Epithelial cell of proximal tubule (primary cell): ENCODE results near the gene CELA3B. TPM values are rescaled to one million over a fixed set of nuclear protein-coding genes. Genes with fewer than 3 reads are reported as not detected.

Experiments
- DNase-seq: peaks from one replicate; pipeline ENCODE4 v3.0.0-alpha.2; 2011; ENCODE audit warnings: low read depth
- H3K4me3 ChIP-seq: 2 replicates; pipeline ENCODE4 v1.5.1; 2011; ENCODE audit warnings: low read depth, mild to moderate bottlenecking, low read length
- total RNA-seq: library from RNA; depleted of rRNA; stranded (reverse); fragments of >200 nt; gene quantifications from 2 replicates; pipeline ENCODE4 v1.2.3, GENCODE V29; 2015
- TF ChIP-seq, protein P1 (sequence below): conservative IDR thresholded peaks from 2 replicates; pipeline ENCODE4 v1.5.1; 2012; ENCODE audit warnings: low read depth, mild to moderate bottlenecking, low read length

The CELA3B gene
- total RNA-seq, 1 donor from 2014 or later: not detected

DNA sequence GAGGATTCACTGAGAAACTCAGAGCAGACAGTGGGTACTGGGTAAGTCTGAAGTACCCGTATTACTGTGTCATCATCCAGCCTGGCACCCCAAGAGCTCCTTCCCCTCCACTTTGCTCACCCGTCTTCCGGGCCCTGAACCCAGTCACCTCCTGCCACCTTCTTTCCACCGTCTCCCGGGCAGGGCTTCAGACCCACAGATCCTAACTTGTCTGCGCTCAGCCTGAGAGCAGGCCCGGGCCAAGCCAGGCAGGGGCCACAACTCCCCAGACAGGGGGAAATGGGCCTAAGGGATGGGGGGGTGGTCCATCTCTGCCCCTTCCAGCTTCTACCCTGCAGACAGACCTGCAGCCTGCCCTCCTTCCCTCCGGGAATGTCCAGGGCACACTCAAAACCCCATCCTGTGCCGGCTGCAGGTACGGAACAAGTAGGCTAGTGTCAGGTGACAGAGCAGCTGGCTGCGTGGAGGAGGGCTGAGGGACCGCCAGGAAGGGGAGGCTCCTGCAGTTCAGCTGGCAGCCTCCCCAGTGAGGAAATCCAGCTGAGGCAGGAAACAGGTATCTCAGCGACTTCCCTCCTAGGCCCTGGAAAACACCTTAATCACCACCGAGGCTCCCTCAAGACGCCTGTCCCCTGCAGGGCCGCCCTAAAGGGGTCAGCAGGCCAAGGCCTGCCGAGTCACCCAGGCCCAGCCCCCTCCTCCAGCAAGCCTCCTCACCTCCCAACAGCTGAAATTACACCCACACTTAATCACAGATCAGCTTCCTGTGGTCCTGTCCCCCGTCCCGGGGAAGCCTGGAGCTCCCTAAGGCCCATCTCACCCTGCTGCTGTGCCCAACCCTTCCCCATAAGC, 43.2 kb upstream of the CELA3B start:
- TF ChIP-seq, protein P1, sequence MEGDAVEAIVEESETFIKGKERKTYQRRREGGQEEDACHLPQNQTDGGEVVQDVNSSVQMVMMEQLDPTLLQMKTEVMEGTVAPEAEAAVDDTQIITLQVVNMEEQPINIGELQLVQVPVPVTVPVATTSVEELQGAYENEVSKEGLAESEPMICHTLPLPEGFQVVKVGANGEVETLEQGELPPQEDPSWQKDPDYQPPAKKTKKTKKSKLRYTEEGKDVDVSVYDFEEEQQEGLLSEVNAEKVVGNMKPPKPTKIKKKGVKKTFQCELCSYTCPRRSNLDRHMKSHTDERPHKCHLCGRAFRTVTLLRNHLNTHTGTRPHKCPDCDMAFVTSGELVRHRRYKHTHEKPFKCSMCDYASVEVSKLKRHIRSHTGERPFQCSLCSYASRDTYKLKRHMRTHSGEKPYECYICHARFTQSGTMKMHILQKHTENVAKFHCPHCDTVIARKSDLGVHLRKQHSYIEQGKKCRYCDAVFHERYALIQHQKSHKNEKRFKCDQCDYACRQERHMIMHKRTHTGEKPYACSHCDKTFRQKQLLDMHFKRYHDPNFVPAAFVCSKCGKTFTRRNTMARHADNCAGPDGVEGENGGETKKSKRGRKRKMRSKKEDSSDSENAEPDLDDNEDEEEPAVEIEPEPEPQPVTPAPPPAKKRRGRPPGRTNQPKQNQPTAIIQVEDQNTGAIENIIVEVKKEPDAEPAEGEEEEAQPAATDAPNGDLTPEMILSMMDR: no peak
- H3K4me3 ChIP-seq: no peak overlapping the region
- no peak for DNase-seq

DNA sequence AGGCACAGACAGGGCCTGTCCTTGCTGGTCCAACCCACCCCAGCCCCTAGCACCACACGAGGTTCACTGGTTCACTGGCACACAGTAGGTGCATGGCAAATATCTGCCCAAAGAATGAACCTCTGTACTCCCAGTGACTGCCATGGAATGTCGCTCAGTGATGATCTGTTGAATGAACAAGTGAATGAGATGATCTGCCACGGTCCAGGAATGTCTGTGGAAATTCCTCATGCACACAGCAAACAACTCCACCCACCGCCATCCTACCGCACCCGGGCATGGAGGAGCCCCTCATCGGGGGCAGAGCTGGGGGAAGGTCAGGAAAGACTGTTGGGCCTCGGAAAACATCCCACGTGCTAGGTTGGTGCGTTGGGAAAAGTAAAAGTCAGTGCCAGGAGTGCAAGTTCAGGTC, 41.4 kb upstream of the CELA3B start:
- DNase-seq: no peak
- peak overlapping the region; percentile 67 for H3K4me3 ChIP-seq
- TF ChIP-seq, protein P1: no peak

DNA sequence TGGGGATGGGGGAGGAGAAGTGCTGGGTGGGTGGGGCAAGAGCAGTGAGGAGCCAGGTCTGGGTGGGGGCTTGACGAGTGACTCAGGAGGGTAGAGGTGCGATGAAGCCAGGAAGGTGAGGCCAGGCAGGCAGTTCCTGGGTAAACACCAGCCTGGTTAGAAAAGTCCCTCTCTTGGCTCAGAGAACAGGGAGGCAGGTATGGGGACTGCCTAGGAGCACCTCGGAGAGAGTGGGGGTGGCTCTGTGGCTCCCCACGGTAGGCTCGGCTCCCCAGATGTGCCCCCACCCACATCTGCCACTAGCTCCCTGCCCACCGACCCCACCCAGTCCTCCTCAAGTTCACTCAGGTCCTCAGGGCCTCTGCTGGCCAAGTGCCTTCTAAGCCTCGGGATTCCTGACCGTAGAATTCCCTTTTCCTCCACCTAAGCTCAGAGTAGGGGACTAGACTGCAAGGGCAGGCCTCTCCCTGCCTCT, 40.9 kb upstream of the CELA3B start:
- no peak for DNase-seq
- TF ChIP-seq, protein P1: no peak

DNA sequence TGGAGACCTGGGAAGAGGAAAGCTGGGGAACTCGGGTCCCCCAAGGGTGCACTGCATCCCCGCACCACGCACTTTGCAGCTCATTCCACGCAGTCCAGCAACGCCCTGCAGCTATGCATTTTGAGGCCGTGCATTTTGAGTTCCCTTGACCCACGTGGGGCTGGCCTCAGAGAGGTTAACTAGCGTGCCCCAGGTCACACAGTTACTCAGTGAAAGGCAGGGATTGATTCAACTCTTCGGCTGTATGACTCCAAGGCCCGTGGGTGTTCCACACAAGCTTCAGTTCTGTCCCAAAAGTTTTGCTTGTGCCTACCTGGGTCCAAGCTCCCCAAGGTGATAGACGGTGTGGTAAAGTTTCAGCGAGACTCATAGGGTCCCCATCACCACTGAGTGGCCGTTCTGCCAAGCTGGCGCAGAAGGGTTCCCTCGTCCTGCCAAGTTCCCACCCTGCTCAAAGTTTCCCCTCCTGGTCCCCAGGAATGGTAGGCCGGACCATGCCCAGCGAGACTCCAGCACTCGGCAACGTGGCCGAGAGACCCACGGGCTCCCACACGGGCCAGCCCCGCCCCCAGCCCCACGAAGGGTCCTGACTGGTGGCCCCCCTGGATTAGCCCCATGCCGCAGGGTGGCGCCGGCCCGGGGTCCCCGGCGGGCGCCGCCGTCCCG, 40.3 kb upstream of the CELA3B start:
- TF ChIP-seq, protein P1: no peak
- no peak for DNase-seq
- H3K4me3 ChIP-seq: peak overlapping the region; percentile 67

More for the DNA sequence above, 40.9 kb upstream of the CELA3B start:
- peak overlapping the region; percentile 67 for H3K4me3 ChIP-seq

DNA sequence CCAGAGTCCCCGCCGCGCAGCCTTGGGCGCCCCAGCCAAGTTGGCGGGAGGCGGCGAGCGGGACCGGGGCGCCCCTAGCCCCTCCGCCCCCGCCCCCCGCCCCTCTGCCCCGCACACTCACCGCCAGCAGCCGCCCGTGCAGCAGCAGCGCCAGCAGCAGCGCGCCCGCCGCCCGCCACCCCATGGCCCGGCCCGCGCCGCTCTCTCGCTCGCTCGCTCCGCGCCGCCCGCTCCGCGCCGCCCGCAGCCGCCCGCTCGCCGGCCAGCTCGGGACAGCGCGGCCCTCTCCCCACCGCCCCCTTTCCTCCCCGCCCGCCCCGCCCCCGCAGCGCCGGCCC, 39.8 kb upstream of the CELA3B start, which contains the start of gene HSPG2:
Gene HSPG2 (minus strand): TSS at position 277 of the 338 bp plus-strand sequence. CDS start 93 bp downstream, at position 184.
- peak within 1 kb of the TSS; percentile 67 for H3K4me3 ChIP-seq
- no peak for DNase-seq
- TF ChIP-seq, protein P1: no peak

DNA sequence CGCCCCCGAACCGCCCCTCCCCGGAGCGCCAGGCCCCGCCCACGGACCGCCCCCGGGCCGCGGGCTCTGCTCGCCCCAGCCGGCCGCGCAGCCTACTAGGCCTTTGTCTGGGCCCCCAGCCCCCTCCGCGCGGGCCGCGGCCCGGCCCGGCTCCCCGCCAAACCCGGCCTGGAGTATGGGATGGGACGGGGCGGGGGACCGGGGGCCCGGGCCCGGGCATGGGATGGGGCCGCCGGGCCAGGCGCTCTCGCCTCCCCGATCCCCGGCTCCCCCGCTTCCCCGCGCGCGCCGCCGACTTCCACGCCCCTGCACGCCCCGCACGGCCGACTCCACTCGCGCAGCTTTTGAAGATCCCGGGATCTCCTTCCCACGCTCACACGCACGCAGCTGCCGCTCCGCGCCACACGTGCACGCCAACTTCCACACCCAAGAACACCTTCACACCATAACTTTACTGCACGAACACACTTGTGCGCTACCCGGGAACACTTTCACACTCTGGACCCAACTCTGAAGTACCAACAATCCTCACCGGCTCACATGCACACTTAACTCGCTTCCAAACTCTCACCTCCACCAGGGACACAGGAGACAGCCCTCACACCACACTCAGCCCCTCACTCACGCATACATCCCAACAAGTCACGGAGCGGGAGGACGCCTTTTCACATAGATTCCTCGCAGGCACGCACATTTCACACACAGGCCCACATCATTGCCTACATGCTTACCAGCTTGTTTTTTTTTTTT, 39.3 kb upstream of the CELA3B start:
- no peak for DNase-seq
- H3K4me3 ChIP-seq: peak overlapping the region; percentile 45
- TF ChIP-seq, protein P1: no peak
